WTC11 (cell line): ENCODE data around the gene TKT. TPM values are rescaled to one million over a fixed set of nuclear protein-coding genes. Genes with fewer than 3 reads are reported as not detected.
"Not testable (repeated sequence)": the region's sequence is repeated elsewhere in the genome, so short reads cannot be mapped to it uniquely, and the experiment has no call there.

ENCODE experiments used
- ATAC-seq: fragments of 200-7000 bp; cut with Tn5 transposase; 2 replicates; pipeline ENCODE4 v1.10.0; 2021; ENCODE audit warnings: mild to moderate bottlenecking, moderate library complexity
- CTCF ChIA-PET: fragments of 300-600 bp; sonication (Branson Sonifier 250); formaldehyde crosslinking; loops from one replicate; lab custom pipeline; 2021; ENCODE audit warnings: antibody characterized with exemption; lab: Charles Lee
- POLR2A ChIA-PET: fragments of 350-600 bp; sonication (Branson Sonifier 250); formaldehyde crosslinking; loops from one replicate; lab custom pipeline; 2021; ENCODE audit warnings: antibody characterized with exemption; lab: Charles Lee
- DNase-seq: peaks from one replicate; pipeline ENCODE4 v3.0.0; 2021; ENCODE audit warnings: low spot score
- H3K27ac Mint-ChIP-seq: 2 replicates; pipeline ENCODE4 v1.8.0; 2021; ENCODE audit warnings: mixed read lengths
- H3K27me3 Mint-ChIP-seq: 2 replicates; pipeline ENCODE4 v1.8.0; 2021; ENCODE audit warnings: low read depth, mild to moderate bottlenecking, moderate library complexity, mixed read lengths
- H3K36me3 Mint-ChIP-seq: 2 replicates; pipeline ENCODE4 v1.8.0; 2021; ENCODE audit warnings: mixed read lengths
- H3K4me1 Mint-ChIP-seq: 2 replicates; pipeline ENCODE4 v1.8.0; 2022; ENCODE audit warnings: mixed read lengths
- H3K4me3 Mint-ChIP-seq: 2 replicates; pipeline ENCODE4 v1.8.0; 2021; ENCODE audit warnings: mild to moderate bottlenecking, moderate library complexity, mixed read lengths
- H3K9me3 Mint-ChIP-seq: 2 replicates; pipeline ENCODE4 v1.8.0; 2021; ENCODE audit warnings: mixed read lengths
- AR ChIP-seq: fragments of 250-450 bp; sonication (Bioruptor Pico); IDR thresholded peaks from 2 replicates; pipeline ENCODE4 v1.9.0; 2021; ENCODE audit warnings: mild to moderate bottlenecking
- ATF2 ChIP-seq: sonication (generic); formaldehyde crosslinking; IDR thresholded peaks from 2 replicates; pipeline ENCODE4 v1.8.1; 2022; ENCODE audit warnings: low read depth, missing genetic modification reagents, borderline replicate concordance
- ETV6 ChIP-seq: sonication (generic); formaldehyde crosslinking; IDR thresholded peaks from 2 replicates; pipeline ENCODE4 v1.8.1; 2022; ENCODE audit warnings: mild to moderate bottlenecking, missing genetic modification reagents
- FOXJ3 ChIP-seq: sonication (generic); formaldehyde crosslinking; IDR thresholded peaks from 2 replicates; pipeline ENCODE4 v1.9.0; 2021; ENCODE audit warnings: missing genetic modification reagents, mild to moderate bottlenecking, borderline replicate concordance
- FOXK1 ChIP-seq: sonication (generic); formaldehyde crosslinking; IDR thresholded peaks from 2 replicates; pipeline ENCODE4 v1.8.0; 2022; ENCODE audit warnings: mild to moderate bottlenecking, moderate library complexity, missing genetic modification reagents
- IRF2 ChIP-seq: sonication (generic); formaldehyde crosslinking; IDR thresholded peaks from 2 replicates; pipeline ENCODE4 v1.8.0; 2022; ENCODE audit warnings: low read depth, missing genetic modification reagents, borderline replicate concordance
- NR3C1 ChIP-seq: sonication (generic); formaldehyde crosslinking; conservative IDR thresholded peaks from 2 replicates; pipeline ENCODE4 v1.8.1; 2023; ENCODE audit warnings: low read depth, mild to moderate bottlenecking, missing genetic modification reagents
- OVOL2 ChIP-seq: fragments of 250-450 bp; sonication (Bioruptor Pico); IDR thresholded peaks from 2 replicates; pipeline ENCODE4 v1.9.0; 2021; ENCODE audit warnings: mild to moderate bottlenecking, borderline replicate concordance
- PRDM15 ChIP-seq: sonication (generic); formaldehyde crosslinking; IDR thresholded peaks from 2 replicates; pipeline ENCODE4 v1.8.0; 2022; ENCODE audit warnings: missing genetic modification reagents
- TCF7 ChIP-seq: sonication (generic); formaldehyde crosslinking; IDR thresholded peaks from 2 replicates; pipeline ENCODE4 v1.8.0; 2022; ENCODE audit warnings: mild to moderate bottlenecking, low read depth, missing genetic modification reagents, moderate library complexity
- TP53 ChIP-seq: sonication (generic); formaldehyde crosslinking; IDR thresholded peaks from 2 replicates; pipeline ENCODE4 v1.8.1; 2023; ENCODE audit warnings: mild to moderate bottlenecking, missing genetic modification reagents
- ZNF317 ChIP-seq: sonication (generic); formaldehyde crosslinking; IDR thresholded peaks from 2 replicates; pipeline ENCODE4 v1.8.1; 2023; ENCODE audit warnings: low read depth, mild to moderate bottlenecking, moderate library complexity, missing genetic modification reagents, borderline replicate concordance
- total RNA-seq: library from RNA; stranded (reverse); gene quantifications from 3 replicates; pipeline ENCODE4 v1.2.3, GENCODE V29; 2021
- TF ChIP-seq, protein P1 (sequence below): sonication (generic); formaldehyde crosslinking; IDR thresholded peaks from 2 replicates; pipeline ENCODE4 v1.8.1; 2022; ENCODE audit warnings: mild to moderate bottlenecking, missing genetic modification reagents, moderate library complexity, borderline replicate concordance
- TF ChIP-seq, protein P2 (sequence below): fragments of 250-450 bp; sonication (Bioruptor Pico); IDR thresholded peaks from 2 replicates; pipeline ENCODE4 v1.9.0; 2021; ENCODE audit warnings: mild to moderate bottlenecking, borderline replicate concordance
- TF ChIP-seq, protein P3 (sequence below): sonication (generic); formaldehyde crosslinking; IDR thresholded peaks from 2 replicates; pipeline ENCODE4 v1.8.1; 2023; ENCODE audit warnings: mild to moderate bottlenecking, missing genetic modification reagents

The TKT gene
- total RNA-seq, 1 experiment from 2014 or later: 1,040 TPM

DNA sequence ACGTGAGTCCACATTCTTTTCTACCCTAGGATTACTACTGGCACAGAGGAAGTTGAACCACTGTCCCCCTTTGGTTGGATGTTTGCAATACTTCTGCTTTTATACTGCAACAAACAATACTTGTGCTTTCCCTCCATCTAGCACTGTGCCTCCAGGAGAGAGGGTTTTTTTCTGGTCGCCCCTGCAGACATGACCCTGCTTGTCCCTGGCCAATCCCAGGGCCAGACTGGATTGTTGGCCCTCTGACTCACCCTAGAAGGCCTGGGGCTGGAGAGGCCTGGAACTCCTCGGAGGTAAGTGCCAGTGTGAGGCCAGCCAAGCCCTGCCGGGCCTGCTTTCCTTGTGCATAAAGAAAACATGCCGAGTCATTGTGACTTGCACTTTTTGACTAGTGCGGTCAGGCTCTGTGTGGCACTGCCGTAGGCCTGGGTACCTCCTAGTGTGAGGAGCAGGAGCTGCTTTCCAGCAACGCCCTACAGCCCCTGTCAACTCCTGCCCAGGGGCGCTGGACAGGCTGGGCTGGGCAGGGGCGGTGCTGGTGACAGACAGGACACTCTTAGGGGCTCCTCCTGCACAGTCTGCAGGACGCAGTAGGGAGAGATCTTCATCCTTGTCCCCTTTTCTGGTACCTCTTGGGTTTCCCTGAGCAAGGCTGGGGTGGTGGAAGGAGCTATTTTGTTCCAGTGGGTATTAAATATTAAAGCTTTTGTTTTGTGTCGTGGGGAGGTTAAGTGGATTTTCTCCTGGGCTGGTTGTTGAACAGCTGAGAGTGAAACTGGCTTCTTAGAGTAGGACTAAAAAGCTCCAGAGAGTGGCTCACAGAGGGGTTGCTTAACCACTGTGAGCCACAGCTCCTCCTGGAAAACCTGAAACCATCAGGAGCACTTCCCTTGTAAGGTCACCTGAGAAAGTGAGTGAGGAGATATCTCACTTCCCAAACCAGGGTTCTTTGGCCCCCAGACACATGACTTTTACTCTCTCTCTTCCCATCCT is 14.4 kb upstream of the TKT start (continued):
- TF ChIP-seq, protein P1, sequence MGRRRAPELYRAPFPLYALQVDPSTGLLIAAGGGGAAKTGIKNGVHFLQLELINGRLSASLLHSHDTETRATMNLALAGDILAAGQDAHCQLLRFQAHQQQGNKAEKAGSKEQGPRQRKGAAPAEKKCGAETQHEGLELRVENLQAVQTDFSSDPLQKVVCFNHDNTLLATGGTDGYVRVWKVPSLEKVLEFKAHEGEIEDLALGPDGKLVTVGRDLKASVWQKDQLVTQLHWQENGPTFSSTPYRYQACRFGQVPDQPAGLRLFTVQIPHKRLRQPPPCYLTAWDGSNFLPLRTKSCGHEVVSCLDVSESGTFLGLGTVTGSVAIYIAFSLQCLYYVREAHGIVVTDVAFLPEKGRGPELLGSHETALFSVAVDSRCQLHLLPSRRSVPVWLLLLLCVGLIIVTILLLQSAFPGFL (CRISPR knock-in tag): no peak
- TF ChIP-seq TCF7 (CRISPR knock-in tag) (no peak), ETV6 (CRISPR knock-in tag) (no peak), FOXJ3 (no peak), FOXK1 (CRISPR knock-in tag) (0 out of 2 replicates have a peak, but pooled peaks have one; percentile 39), PRDM15 (CRISPR knock-in tag) (no peak), ATF2 (no peak), TP53 (CRISPR knock-in tag) (no peak), NR3C1 (no peak), AR (CRISPR knock-in tag) (no peak), ZNF317 (CRISPR knock-in tag) (no peak), IRF2 (CRISPR knock-in tag) (no peak), OVOL2 (CRISPR knock-in tag) (no peak)
- TF ChIP-seq, protein P2, sequence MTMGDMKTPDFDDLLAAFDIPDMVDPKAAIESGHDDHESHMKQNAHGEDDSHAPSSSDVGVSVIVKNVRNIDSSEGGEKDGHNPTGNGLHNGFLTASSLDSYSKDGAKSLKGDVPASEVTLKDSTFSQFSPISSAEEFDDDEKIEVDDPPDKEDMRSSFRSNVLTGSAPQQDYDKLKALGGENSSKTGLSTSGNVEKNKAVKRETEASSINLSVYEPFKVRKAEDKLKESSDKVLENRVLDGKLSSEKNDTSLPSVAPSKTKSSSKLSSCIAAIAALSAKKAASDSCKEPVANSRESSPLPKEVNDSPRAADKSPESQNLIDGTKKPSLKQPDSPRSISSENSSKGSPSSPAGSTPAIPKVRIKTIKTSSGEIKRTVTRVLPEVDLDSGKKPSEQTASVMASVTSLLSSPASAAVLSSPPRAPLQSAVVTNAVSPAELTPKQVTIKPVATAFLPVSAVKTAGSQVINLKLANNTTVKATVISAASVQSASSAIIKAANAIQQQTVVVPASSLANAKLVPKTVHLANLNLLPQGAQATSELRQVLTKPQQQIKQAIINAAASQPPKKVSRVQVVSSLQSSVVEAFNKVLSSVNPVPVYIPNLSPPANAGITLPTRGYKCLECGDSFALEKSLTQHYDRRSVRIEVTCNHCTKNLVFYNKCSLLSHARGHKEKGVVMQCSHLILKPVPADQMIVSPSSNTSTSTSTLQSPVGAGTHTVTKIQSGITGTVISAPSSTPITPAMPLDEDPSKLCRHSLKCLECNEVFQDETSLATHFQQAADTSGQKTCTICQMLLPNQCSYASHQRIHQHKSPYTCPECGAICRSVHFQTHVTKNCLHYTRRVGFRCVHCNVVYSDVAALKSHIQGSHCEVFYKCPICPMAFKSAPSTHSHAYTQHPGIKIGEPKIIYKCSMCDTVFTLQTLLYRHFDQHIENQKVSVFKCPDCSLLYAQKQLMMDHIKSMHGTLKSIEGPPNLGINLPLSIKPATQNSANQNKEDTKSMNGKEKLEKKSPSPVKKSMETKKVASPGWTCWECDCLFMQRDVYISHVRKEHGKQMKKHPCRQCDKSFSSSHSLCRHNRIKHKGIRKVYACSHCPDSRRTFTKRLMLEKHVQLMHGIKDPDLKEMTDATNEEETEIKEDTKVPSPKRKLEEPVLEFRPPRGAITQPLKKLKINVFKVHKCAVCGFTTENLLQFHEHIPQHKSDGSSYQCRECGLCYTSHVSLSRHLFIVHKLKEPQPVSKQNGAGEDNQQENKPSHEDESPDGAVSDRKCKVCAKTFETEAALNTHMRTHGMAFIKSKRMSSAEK: 0 out of 2 replicates have a peak, but pooled peaks have one; percentile 58
- TF ChIP-seq, protein P3, sequence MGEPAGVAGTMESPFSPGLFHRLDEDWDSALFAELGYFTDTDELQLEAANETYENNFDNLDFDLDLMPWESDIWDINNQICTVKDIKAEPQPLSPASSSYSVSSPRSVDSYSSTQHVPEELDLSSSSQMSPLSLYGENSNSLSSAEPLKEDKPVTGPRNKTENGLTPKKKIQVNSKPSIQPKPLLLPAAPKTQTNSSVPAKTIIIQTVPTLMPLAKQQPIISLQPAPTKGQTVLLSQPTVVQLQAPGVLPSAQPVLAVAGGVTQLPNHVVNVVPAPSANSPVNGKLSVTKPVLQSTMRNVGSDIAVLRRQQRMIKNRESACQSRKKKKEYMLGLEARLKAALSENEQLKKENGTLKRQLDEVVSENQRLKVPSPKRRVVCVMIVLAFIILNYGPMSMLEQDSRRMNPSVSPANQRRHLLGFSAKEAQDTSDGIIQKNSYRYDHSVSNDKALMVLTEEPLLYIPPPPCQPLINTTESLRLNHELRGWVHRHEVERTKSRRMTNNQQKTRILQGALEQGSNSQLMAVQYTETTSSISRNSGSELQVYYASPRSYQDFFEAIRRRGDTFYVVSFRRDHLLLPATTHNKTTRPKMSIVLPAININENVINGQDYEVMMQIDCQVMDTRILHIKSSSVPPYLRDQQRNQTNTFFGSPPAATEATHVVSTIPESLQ: no peak

DNA sequence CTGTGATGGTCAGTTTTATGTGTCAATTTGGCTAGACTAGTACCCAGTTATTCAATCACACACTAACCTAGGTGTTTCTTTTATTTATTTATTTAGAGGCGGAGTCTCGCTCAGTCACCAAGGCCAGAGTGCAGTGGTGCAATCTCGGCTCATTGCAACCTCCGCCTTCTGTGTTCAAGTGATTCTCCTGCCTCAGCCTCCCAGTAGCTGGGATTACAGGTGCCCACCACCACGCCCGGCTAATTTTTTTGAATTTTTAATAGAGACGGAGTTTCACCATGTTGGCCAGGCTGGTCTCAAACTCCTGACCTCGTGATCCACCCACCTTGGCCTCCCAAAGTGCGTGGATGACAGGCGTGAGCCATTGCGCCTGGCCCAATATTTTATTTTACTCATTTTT is 13.4 kb upstream of the TKT start:
- ATAC-seq, DNase-seq, H3K4me3 Mint-ChIP-seq, H3K9me3 Mint-ChIP-seq, H3K27ac Mint-ChIP-seq, H3K27me3 Mint-ChIP-seq, H3K36me3 Mint-ChIP-seq, POLR2A ChIA-PET: not testable (repeated sequence)
- CTCF ChIA-PET: interaction anchor here (1.9 kb wide), 1 partner anchor 10 kb away, joined by 10 read pairs; no protein-coding TSS in a partner anchor
- peaks cover 33% of the 10 kb centered on the region for H3K4me1 Mint-ChIP-seq
